AG08395 (cell line): ENCODE results near the gene PCGF1.
A peak's percentile ranks its signal among the peaks of the same experiment; 100 is the strongest.

Experiments used
- DNase-seq: peaks from one replicate; pipeline ENCODE4 v3.0.0; 2012; ENCODE audit warnings: mixed read lengths, low spot score

Gene PCGF1

GRCh38 chr2:74507145-74507925 lies at the start of gene PCGF1:
Gene PCGF1 (minus strand): TSS chr2:74507695. CDS start chr2:74507668, 27 bp downstream.
- peak; percentile 98 for DNase-seq

DNA sequence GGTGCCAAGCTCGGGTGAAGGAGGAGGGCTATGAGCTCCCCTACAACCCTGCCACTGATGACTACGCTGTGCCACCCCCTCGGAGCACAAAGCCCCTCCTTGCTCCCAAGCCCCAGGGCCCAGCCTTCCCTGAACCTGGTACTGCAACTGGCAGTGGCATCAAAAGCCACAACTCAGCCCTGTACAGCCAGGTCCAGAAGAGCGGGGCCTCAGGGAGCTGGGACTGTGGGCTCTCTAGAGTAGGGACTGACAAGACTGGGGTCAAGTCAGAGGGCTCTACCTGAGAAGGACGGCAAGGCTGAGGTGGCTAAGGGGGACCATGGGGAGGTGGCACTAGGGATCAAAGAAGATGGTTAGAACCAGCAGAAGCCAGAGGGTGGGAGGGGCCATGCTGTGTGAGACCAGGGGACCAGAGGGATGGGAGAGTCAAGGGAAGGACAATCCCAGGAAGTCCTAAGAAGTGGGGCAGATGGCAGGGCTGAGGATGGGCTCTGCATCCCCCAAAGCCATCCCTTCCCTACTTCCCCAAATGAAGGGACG lies 49.4 kb upstream of the PCGF1 start:
- no peak for DNase-seq

- no peak for DNase-seq
Measured at GRCh38 chr2:74556159-74556558, 48.7 kb upstream of the PCGF1 start.

DNA sequence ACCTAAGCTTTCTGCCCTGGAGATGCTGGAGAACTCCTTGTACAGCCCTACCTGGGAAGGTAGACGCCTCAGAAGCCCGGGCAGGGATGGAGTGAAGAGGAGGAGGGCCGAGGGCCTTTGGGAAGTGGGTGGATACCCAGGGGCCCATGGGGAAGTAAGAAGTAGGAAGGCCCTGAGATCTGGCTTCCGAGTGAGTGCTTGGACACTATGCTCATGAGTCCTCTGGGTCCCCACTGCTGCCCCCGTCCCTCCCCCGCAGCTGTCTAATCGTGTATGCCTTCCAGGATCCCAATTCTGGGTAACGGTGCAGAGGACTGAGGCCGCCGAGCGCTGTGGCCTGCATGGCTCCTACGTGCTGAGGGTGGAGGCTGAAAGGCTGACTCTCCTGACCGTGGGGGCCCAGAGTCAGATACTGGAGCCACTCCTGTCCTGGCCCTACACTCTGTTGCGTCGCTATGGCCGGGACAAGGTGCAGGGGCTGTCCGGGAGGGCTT lies 48.2 kb upstream of the PCGF1 start:
- DNase-seq = no peak

- no peak for DNase-seq
Measured at GRCh38 chr2:74554820-74555531, 47.5 kb upstream of the PCGF1 start.

DNA sequence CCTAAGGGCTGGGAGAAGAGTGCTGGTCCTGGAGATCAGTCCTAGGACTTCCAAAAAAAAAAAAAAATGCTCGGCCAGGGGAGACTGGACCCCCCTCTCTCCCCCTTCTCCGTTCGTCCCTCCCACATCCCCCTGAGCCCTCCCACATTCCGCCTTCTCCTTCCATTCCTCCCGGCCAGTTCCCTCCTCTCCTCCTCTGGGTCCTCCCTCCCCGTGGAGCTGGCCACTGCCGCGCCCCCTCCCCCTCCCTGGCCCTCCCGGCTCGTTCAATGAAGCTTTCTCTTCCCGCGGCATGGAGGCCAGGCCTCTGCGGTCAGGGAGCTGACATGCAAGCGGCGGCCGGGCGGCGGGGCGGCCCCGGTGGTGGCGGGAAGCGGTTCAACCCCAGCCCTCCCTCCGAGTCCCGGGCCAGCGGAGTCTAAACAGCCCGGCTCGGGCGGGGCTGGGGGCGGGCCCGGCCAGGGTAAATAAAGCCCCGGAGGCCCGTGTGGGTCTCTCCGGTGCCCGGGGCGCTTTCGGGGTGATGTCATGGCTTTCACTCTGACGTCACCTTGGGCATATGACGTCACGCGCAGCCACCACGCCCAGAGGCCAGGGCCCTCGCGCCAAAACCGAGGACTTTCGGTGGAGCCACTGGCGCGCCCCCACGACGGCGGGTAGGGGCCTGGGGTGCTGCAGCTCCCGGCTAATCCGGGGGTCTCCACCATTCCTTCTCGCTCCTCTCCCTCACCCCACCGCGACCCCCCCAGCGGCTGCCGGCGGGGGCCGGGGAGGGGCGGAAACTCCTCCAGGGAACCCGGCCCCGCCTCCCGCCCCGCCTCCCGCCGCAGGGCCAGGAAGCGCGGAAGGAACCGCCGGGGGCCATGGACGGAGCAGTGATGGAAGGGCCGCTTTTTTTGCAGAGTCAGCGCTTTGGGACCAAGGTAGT lies 46.7 kb upstream of the PCGF1 start, which contains the start of the genes DOK1 and LOXL3:
Gene DOK1 (plus strand): TSS at position 829 of the 928 bp plus-strand sequence. CDS start 35 bp downstream, at position 864.
Gene LOXL3 (minus strand): TSS at position 51 of the 928 bp plus-strand sequence. CDS start 1,308 bp downstream, outside the sequence.
- peak; percentile 95 for DNase-seq

DNA sequence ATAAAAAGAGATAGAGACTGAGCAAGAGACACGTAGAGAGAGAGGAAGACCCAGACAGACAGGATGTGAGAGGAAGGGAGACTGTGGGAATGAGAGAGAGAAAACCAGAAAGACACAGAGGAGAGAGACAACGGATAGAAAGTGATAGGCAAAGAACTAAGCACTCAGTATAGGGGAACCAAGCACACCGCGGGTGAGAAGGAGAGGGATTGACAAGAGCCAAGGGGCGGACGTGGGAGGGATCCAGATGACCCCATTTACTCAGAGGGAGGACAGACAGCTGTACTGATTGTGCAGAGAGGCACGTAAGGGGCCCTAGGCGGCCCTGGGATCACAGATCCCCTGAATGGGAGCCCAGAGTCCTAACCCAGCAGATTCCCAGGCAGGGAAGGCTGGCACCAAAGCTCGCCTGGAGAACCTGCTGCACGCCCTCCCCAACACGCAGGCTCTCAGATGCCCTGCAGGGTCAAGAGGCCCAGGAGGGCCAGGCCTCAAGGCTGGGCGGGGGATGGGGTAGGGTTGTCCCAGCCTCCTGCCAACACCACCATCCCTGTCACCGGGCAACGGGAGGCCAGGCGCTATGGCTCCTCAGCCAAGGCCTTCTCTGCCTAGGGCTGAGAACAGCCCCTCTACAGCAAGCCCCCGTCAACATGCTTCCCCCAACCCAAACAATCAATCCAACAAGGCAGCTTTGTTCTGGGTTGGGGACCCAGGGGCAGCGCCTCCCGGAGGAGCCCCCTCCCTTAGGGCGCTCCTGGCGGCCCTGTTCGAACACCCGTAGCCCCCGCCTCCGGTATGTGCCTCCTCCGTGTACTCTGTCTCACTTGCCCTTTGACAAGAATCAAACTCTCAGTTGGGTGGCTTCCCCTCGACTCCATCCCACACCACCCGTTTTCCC lies 45.7 kb upstream of the PCGF1 start:
- peak; percentile 44 for DNase-seq

DNA sequence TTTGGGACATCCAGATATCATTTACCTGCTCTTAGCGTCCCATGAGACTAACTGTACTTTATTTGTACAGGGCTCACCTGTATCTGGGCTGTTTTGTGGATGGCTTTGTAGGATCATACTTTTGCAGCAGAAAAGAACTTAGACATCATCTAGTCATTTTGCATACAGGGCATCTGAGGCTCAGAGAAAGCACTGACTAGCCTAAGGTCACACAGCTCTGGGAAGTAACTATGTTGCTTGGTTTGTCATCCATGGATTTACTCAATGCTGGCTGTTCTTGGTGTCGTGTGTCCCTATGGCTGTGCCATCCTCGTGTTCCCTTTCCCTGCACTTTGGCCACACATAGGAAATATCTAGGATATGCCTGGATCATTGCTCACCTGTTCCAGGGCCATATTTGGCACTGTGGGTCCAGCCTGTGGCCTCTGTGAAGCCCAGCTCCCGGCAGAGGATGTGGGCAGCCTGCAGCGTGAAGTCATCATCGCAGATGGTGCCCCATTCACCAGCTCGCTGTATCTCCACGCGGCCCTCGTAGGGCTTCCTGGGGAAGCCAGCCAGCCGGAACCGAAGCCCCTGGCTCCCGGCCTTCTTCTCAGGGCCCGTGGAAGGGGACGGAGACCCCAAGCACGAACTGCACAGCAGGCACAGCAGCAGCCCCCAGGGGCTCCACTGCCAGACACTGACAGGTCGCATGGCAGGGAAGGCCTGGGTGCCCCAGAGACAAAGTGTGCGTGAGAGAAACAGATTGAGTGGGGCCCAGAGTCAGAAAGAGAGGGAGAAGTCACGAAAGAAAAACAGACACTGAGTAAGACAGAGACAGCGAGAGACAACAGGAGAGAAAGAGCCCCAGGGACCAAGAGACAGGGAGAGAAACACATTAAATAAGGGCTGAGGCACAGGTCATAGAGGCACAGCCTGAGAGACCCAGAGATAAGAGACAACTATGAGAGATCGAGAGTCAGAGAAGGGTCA lies 44.7 kb upstream of the PCGF1 start:
- DNase-seq = no peak

DNA sequence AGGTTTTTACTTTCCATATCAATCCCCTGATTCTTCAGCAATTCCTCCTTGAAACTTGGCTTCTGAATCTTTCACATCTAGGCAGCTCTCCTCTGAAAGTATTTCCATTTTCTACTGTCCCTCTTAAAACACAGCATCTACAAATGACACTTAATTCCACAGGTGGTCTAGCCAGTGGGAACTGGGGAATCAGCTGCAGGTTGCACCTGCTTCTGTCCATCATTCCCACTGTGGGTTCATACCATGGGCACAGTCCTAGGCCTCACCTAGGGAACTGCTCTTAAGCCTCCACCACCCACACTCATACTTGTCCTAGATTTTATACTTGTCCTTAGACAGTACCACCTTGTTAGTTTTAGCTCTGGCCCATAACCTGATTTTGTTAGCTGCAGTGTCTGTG lies 44.0 kb upstream of the PCGF1 start:
- DNase-seq = no peak

DNA sequence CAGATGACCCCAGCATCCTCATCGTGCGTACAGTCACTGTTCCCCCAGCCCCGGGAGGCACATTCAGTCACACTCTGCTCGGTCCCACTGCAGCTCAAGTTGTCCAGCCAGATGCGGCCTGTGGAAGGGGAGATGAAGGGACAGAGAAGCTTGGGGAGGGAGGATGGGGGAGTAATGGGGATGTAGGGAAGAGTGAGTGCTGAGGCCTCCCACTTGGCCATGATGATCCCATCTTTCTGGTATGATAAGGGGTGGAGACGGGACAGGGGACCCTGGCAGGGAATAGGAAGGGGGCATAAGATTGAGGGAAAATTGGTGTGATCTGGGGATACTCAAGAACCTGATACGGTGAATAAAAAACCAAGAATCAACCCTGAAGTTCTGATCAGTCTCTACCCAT lies 42.7 kb upstream of the PCGF1 start:
- DNase-seq = no peak

- peak; percentile 69 for DNase-seq
Measured at GRCh38 chr2:74548900-74549826, 41.7 kb upstream of the PCGF1 start.

GRCh38 chr2:74548285-74548899 lies 40.9 kb upstream of the PCGF1 start:
- no peak for DNase-seq

DNA sequence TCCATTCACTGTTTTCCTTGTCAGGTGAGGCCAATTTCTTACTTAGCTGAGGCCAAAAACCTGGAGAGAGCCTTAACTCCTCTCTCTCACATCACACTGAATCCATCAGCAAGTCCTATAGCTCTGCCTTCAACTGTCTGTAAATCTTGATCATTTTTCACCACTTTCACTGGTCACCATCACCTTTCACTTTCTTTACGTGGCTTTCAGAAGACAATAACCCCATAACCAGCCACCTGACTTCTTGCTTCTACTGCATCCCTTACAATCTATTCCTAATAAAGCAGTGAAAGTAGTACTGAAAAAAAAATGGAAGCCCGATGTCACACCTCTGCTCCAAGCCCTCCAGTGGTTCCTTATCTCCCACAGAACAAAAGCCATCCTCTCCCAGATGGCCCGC lies 38.5 kb upstream of the PCGF1 start:
- no peak for DNase-seq

DNA sequence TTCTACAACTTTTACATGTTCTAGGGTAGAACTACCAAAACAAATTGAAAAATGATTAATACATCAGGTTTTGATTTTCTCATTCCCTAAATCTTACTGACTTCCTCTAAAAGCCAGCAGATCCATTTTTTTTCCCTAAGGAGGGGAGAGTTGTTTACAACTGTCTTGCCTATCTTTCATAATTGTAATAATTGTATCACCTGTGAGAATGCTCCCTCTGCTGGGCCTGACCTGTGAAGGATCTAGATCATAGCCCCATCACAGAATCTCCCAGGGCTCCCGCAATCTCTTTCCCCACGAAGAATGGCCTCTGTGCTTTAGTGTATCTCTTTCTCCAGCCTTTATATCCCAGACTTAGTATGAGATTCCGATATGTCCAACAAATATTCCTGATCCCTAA lies 37.1 kb upstream of the PCGF1 start:
- no peak for DNase-seq

DNA sequence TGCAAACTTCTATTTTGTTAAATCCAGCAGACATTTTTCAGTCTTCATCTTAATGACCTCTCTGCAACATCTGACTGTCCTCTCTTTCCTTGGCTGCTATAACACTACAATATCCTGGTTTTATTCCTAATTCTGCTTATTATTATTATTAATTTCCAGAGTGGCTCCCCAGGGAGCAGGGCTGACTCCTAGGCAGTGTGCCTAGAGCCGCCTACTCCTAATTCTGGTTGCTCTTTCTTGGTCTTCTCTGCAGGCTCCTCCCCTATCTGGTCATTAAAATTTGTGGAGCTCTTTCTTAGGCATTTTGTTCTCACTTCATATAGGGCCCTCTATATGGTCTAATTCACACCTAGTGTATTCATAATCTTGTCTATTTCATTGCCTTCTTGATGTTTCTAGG lies 35.5 kb upstream of the PCGF1 start:
- DNase-seq = no peak

DNA sequence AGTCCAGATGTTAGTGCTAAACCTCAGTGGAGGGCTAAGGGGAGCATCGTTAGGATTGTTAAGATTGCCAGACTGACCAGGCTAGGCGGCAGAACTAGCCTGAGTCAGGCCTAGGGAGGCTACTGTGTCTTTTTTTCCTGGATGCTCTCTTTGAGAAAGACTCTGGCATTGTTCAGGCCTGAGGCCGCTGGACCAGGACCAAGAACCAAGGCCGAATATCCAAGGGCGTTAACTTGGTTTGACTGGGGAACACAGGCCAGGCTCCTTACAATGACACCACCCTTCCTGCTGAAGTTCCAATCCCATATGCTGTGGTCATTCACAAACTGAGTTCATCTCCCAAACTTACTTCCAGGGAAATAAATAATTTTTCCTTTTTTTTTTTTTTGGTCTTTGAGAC lies 32.8 kb upstream of the PCGF1 start:
- peak; percentile 88 for DNase-seq

DNA sequence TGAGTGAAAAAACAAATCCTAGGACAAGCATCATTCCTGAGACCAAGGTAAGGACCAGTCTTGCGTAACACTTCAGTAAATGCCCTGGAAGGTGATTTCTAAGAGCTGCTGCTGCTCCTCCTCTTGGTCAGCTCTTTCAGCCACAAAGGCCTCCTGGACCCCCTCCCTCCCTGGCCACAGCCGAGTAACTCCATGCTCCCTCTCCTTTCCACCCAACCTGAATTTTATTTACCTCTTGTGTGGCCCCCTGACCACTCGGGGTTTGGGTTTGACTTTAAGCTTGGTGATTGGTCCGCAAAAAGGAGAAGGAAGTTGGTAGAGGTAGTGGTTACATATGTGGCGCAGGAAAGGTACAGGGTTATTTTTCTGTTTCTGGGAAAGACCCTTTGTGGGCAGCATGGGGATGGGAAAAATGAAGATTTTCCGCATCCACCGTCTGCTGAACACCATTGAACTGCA lies 31.4 kb upstream of the PCGF1 start:
- no peak for DNase-seq

GRCh38 chr2:74537140-74537539 lies 29.6 kb upstream of the PCGF1 start:
- DNase-seq = no peak
